HG02678 (cell line): ENCODE data around the gene DDX18.

Source experiments
- ATAC-seq: cut with Tn5 transposase; IDR thresholded peaks from one replicate; pipeline ENCODE4 v1.9.1; 2021; ENCODE audit warnings: mild to moderate bottlenecking, moderate library complexity; ENCODE audit not compliant: unreplicated experiment

DDX18 gene

GRCh38 chr2:117833911-117834310 lies 19.4 kb downstream of the DDX18 start:
- ATAC-seq: peak; percentile 47

DNA sequence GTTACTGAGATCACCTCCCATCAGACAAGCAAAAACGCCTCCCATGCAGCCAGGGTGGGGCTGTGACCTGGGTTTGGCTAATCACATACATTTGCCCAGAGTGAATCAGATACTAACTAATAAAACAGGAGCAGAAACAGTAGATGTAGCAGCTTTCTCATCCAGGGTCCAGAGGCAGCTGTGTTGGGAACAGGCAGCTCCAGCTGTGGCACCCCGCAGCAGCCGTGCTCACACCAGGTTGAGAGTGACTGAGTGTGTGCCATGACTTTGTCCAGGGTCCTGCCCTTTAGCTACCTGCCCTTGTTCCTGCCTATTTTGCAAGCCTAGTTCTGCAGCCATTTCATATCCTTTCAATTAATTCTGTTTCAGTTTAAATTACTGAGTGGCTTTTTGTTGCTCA lies 20.5 kb downstream of the DDX18 start:
- no peak for ATAC-seq

DNA sequence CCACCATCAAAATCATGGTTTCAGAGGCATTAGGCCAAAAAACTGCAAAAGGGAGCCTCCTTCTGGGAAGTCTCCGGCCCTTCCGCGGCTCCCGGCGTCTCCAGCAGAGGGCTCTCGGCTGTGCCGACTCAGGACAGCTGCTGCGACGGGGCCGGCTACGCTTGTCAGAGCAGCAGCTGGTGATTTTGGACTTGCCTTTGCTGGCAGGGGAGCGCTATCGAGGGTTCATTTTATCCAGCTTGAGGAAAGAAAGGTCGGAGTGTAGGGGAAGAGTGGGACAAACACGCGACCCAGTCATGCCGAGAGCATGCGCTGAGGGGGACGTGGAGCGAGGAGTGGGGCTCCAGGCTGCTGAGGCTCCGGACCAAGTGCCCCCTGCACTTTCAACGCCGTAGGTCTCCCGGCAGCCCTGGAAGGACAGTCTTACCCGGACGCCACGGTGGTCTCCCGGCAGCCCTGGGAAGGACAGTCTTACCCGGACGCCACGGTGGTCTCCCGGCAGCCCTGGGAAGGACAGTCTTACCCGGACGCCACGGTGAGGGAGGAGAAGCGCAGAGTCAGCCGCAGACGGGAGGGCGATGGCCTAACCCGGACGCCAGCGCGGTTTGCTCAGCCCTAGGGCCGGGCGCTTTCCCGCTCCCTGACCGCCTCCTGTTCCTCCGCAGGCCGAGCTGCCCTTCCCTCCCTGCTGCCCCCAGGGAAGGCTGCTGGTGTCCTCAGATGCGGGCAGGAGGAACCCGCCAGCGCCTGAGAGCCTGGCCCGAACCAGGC lies 21.7 kb downstream of the DDX18 start:
- ATAC-seq: peak; percentile 91

GRCh38 chr2:117845304-117845703 lies 30.8 kb downstream of the DDX18 start:
- ATAC-seq: no peak

DNA sequence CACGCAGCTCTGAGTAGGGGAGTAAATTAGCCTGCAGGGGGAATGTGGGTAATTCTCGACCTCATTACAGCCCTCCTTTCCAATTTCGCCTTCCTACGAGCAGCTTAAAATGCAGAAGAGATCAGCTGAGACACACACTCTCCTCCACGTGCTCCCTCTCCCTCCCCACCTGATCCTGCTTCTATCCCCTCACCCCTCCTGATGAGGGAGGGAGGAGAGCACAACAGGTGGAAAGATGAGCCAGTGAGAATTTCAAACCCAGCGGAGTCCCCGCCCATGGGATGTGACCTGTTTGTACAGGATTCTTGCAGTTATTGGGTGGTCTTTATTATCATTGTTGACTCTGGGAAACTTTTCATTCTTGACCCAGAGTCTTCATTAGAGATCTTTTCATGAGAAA lies 35.5 kb downstream of the DDX18 start:
- ATAC-seq: no peak

DNA sequence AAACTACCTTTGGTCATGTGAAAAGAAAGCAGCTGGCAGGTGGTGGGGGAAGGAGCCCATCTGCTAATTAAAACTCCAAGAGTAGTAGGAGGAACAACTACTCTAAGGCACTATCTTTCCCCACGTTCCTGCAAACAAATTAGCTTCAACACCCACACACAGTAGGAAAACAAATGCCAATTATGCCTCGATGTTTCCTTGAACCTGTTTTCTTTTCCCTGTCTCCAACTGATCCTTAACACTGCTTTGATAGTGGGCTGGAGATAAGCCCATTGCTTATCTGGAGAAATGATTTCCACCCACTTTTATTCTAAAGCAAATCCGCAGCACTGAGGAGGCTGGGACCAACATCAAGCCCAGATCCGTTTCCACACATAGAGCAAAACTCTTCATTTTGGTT lies 36.0 kb downstream of the DDX18 start:
- no peak for ATAC-seq

DNA sequence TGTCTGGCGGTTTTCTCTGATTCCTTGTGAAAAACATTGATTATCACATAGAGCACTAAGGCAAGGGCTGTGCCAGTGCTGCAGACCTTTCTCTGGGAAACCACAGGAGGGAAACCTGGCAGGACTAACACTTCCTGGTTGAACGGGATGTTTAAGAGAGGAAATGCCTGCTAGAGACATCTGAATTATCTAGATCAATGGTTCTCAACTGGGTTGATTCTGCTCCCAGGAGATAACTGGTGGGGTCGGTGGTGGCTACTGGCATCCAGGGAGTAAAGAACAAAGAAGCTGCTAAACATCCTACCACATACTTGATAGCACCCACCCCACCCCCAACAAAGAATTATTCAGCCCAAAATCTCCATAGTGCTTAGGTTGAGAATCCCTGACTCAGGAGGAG lies 37.5 kb downstream of the DDX18 start:
- ATAC-seq: no peak

GRCh38 chr2:117853316-117853715 lies 38.8 kb downstream of the DDX18 start:
- no peak for ATAC-seq

- no peak for ATAC-seq
Observed at GRCh38 chr2:117853873-117854272, 39.4 kb downstream of the DDX18 start.

GRCh38 chr2:117854610-117855009 lies 40.1 kb downstream of the DDX18 start:
- ATAC-seq: no peak

DNA sequence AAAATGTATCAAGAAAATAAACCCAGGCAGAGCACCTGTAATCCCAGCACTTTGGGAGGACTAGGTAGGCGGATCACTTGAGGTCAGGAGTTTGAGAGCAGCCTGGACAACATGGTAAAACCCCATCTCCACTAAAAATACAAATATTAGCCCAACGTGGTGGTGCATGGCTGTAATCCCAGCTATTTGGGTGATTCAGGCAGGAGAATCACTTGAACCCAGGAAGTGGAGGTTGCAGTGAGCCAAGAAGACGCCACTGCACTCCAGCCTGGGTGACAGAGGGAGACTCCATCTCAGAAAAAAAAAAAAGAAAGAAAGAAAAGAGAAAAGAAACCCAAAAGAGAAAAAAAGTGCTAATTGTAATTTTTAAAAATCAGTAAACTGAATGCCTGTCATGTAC lies 41.4 kb downstream of the DDX18 start:
- ATAC-seq: no peak

GRCh38 chr2:117856415-117857210 lies 42.1 kb downstream of the DDX18 start:
- ATAC-seq: no peak

- ATAC-seq: no peak
Observed at GRCh38 chr2:117858336-117858735, 43.8 kb downstream of the DDX18 start.

DNA sequence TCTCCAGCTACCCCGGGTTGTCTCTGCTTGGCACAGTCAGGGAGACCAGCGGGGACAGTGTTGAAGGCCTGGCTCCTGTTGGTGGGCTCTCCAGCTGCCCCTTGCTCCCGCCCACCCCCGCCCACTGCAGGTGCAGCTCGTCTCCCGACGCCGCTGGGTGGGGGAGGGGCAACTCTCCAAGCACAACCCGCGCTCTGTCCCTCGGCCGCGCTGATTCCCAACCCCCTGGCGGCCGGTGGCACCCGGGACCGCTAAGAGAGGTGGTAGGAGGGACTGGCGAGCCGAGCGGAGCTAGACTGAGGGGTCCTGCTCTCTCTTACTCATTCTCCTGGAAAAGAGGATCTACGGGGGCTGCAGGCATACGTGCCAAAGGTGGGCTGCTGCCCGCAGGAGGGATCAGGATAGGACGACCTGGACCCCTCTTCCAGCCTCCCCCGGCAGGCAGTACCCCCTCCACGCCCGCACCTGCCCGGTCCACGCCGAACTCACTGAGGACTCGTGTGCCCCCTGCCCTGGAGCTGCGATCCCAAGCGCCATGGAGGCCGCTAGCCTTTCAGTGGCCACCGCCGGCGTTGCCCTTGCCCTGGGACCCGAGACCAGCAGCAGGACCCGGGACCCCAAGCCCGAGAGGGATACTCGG lies 44.5 kb downstream of the DDX18 start:
- ATAC-seq: no peak

DNA sequence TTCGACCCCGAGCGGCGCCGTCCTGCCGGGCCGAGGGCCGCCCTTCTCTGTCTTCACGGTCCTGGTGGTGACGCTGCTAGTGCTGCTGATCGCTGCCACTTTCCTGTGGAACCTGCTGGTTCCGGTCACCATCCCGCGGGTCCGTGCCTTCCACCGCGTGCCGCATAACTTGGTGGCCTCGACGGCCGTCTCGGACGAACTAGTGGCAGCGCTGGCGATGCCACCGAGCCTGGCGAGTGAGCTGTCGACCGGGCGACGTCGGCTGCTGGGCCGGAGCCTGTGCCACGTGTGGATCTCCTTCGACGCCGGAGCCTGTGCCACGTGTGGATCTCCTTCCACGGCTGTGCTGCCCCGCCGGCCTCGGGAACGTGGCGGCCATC lies 45.0 kb downstream of the DDX18 start:
- no peak for ATAC-seq

DNA sequence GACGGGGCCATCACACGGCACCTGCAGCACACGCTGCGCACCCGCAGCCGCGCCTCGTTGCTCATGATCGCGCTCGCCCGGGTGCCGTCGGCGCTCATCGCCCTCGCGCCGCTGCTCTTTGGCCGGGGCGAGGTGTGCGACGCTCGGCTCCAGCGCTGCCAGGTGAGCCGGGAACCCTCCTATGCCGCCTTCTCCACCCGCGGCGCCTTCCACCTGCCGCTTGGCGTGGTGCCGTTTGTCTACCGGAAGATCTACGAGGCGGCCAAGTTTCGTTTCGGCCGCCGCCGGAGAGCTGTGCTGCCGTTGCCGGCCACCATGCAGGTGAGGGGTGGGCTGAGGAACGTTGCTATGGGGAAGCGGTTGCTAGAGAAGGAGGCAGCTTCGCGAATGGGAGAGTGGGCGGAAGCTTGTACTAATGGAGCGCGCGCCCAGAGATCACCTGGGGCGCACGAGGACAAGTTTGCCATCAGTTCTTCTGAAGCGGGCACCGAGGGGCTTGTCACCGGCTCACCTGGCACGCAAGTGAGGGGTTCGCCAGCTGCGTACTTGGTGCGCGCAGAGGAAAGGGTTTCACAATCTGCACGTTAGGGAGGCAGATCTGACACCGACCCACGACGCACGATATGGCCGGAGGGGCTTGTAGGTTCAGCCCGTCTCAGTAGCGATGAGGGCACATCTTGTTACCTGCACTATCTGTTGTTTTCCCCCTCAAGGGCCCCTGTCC lies 45.6 kb downstream of the DDX18 start:
- ATAC-seq: no peak

- ATAC-seq: no peak
Observed at GRCh38 chr2:117862459-117862858, 48.0 kb downstream of the DDX18 start.

DNA sequence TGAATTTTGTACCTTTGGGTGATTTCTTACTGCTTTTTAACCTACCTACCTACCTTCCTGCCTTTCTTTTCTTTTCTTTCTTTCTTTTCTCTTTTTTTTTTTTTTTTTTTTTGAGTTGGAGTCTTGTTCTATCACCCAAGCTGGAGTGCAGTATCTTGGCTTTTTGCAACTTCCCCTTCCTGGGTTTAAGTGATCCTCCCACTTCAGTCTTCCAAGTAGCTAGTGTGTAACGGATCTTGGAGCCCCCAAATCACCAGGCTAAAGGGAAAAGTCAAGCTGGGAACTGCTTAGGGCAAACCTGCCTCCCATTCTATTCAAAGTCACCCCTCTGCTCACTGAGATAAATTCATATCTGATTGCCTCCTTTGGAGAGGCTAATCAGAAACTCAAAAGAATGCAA lies 61.3 kb downstream of the DDX18 start:
- ATAC-seq: no peak

DNA sequence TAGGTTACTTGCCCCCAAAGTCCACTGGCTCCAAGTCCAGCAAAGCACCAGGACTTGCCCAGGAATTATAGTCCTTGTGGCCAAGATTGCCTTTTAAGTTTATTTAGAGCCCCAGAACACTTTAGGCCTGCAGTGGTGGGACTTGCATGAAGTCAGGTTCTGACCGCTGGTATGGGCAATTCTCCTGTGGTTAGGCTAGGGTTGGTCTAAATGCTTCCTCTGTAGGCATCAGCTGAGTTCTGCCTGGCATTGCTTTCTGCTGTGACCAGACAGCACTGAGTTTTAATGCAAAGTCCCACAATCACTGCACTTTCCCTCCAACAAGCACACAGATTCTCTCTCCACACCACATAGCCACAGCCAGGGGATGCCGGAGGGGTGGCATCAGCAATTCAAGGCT lies 64.5 kb downstream of the DDX18 start:
- no peak for ATAC-seq
